Mesenchymal stem cell (in vitro differentiated cells and primary cell): ENCODE results near the gene CNR2.

Experiments used
- DNase-seq: peaks from one replicate; pipeline ENCODE4 v3.0.0-alpha.2; 2013
- H2AFZ ChIP-seq: one replicate; pipeline ENCODE4 v1.6.1; 2013; ENCODE audit warnings: low read depth, mild to moderate bottlenecking, control low read depth, inconsistent platforms, low read length, moderate library complexity
- H2AK5ac ChIP-seq: 2 replicates; pipeline ENCODE4 v1.6.1; 2013; ENCODE audit warnings: low read length, moderate library complexity, mild to moderate bottlenecking, inconsistent platforms; ENCODE audit not compliant: severe bottlenecking
- H2BK120ac ChIP-seq: one replicate; pipeline ENCODE4 v1.6.1; 2013; ENCODE audit warnings: low read depth, mild to moderate bottlenecking, inconsistent platforms, low read length, moderate library complexity
- H2BK12ac ChIP-seq, 2 experiments: one replicate each; pipeline ENCODE4 v1.6.1; 2013; ENCODE audit warnings: inconsistent platforms in 2 of 2, low read length in 2 of 2, mild to moderate bottlenecking in 2 of 2, moderate library complexity in 2 of 2, control low read depth in 1 of 2
- H2BK15ac ChIP-seq: one replicate; pipeline ENCODE4 v1.6.1; 2013; ENCODE audit warnings: mild to moderate bottlenecking, low read depth, inconsistent platforms; ENCODE audit not compliant: poor library complexity, severe bottlenecking
- H2BK5ac ChIP-seq: 2 replicates; pipeline ENCODE4 v1.6.1; 2013; ENCODE audit warnings: low read depth, mild to moderate bottlenecking, low read length, control low read depth, inconsistent platforms; ENCODE audit not compliant: poor library complexity, severe bottlenecking
- H3K14ac ChIP-seq, 2 experiments: one replicate each; pipeline ENCODE4 v1.6.1; 2013; ENCODE audit warnings: inconsistent platforms in 2 of 2, low read length in 2 of 2, control low read depth in 1 of 2, mild to moderate bottlenecking in 1 of 2, moderate library complexity in 1 of 2
- H3K18ac ChIP-seq, 2 experiments: one replicate each; pipeline ENCODE4 v1.6.1; 2013; ENCODE audit warnings: inconsistent platforms in 2 of 2, low read length in 2 of 2, control low read depth in 1 of 2, low read depth in 1 of 2, mild to moderate bottlenecking in 1 of 2
- H3K23ac ChIP-seq, 2 experiments: one replicate each; pipeline ENCODE4 v1.6.1; 2013; ENCODE audit warnings: inconsistent platforms in 2 of 2, low read length in 2 of 2, mild to moderate bottlenecking in 2 of 2, moderate library complexity in 2 of 2, control low read depth in 1 of 2
- H3K27ac ChIP-seq: 2 replicates; pipeline ENCODE4 v1.5.1; 2013; ENCODE audit warnings: mild to moderate bottlenecking, moderate library complexity, low read length, control low read depth, inconsistent platforms; ENCODE audit not compliant: poor library complexity, severe bottlenecking
- H3K27me3 ChIP-seq, 2 experiments: 2 replicates each; pipeline versions ENCODE4 v1.6.1 to v1.7.0; 2013; ENCODE audit warnings: low read length in 2 of 2, mild to moderate bottlenecking in 2 of 2, moderate library complexity in 2 of 2, control low read depth in 1 of 2, inconsistent platforms in 1 of 2; ENCODE audit not compliant: control insufficient read depth in 1 of 2, insufficient read depth in 1 of 2
- H3K36me3 ChIP-seq, 2 experiments: 2 replicates each; pipeline versions ENCODE4 v1.6.1 to v1.7.0; 2013; ENCODE audit warnings: low read length in 2 of 2, control low read depth in 1 of 2, inconsistent platforms in 1 of 2, low read depth in 1 of 2, mild to moderate bottlenecking in 1 of 2; ENCODE audit not compliant: insufficient read depth in 2 of 2, control insufficient read depth in 1 of 2
- H3K4ac ChIP-seq, 2 experiments: one replicate each; pipeline ENCODE4 v1.6.1; 2013; ENCODE audit warnings: inconsistent platforms in 2 of 2, low read length in 2 of 2, mild to moderate bottlenecking in 2 of 2, moderate library complexity in 2 of 2, control low read depth in 1 of 2, low read depth in 1 of 2
- H3K4me1 ChIP-seq: 2 replicates; pipeline ENCODE4 v1.6.1; 2013; ENCODE audit warnings: low read depth, low read length, control low read depth; ENCODE audit not compliant: control insufficient read depth, insufficient read depth
- H3K4me2 ChIP-seq: 2 replicates; pipeline ENCODE4 v1.6.1; 2013; ENCODE audit warnings: low read length, mild to moderate bottlenecking, inconsistent platforms; ENCODE audit not compliant: poor library complexity, severe bottlenecking
- H3K4me3 ChIP-seq, 2 experiments: 2 replicates each; pipeline versions ENCODE4 v1.5.1 to v1.7.0; 2013; ENCODE audit warnings: low read length in 2 of 2, mild to moderate bottlenecking in 2 of 2, control low read depth in 1 of 2, low read depth in 1 of 2; ENCODE audit not compliant: insufficient read depth in 1 of 2
- H3K79me1 ChIP-seq: replicated peaks from 2 replicates; pipeline ENCODE4 v1.6.1; 2013; ENCODE audit warnings: mild to moderate bottlenecking, control low read depth, low read length, inconsistent platforms; ENCODE audit not compliant: poor library complexity, severe bottlenecking
- H3K9ac ChIP-seq: 2 replicates; pipeline ENCODE4 v1.7.0; 2013; ENCODE audit warnings: mild to moderate bottlenecking, low read length, moderate library complexity
- H3K9me3 ChIP-seq: 2 replicates; pipeline ENCODE4 v1.7.0; 2013; ENCODE audit warnings: mild to moderate bottlenecking, low read length; ENCODE audit not compliant: control insufficient read depth
- H4K8ac ChIP-seq: one replicate; pipeline ENCODE4 v1.6.1; 2013; ENCODE audit warnings: inconsistent platforms, mild to moderate bottlenecking, low read length, moderate library complexity
- H4K91ac ChIP-seq: one replicate; pipeline ENCODE4 v1.6.1; 2013; ENCODE audit warnings: mild to moderate bottlenecking, low read length, inconsistent platforms
- WGBS: methylation state at CpG from one replicate; pipeline ENCODE4 v1.1.7; 2013; ENCODE audit warnings: mixed read lengths; 5-methylcytosine and 5-hydroxymethylcytosine counted together

CNR2 gene

GRCh38 chr1:23896491-23896890 is 16.7 kb downstream of the CNR2 start:
- Histone ChIP-seq H2AK5ac (no peak overlapping the region), H2BK5ac (no peak overlapping the region), H3K36me3 (no peaks in the 10 kb centered on the region), H3K4me3 (no peak overlapping the region), H3K79me1 (no peaks in the 10 kb centered on the region), H3K4me2 (no peak overlapping the region), H3K18ac (no peak overlapping the region), H3K4ac (no peak overlapping the region), H4K8ac (no peak overlapping the region), H2BK120ac (no peak overlapping the region), H3K9ac (no peak overlapping the region), H3K27me3 (peaks cover 22 to 39% of the 10 kb centered on the region in 2 experiments), H4K91ac (no peak overlapping the region), H3K14ac (no peak overlapping the region), H3K23ac (no peak overlapping the region), H3K9me3 (no peaks in the 10 kb centered on the region), H2BK15ac (no peak overlapping the region), H2AFZ (no peak overlapping the region), H3K27ac (no peak overlapping the region), H2BK12ac (no peak overlapping the region), H3K4me1 (no peaks in the 10 kb centered on the region)
- WGBS, result 56% methylated on average over 3 of the region's 3 CpGs
- no peak for DNase-seq

- no peak for DNase-seq
- Histone ChIP-seq H3K4me2 (no peak overlapping the region), H3K14ac (no peak overlapping the region), H2BK12ac (no peak overlapping the region), H3K4me3 (no peak overlapping the region), H2BK120ac (no peak overlapping the region), H3K9me3 (no peaks in the 10 kb centered on the region), H3K27me3 (peaks cover 17 to 34% of the 10 kb centered on the region in 2 experiments), H3K4ac (no peak overlapping the region), H4K8ac (no peak overlapping the region), H2BK5ac (no peak overlapping the region), H2AK5ac (no peak overlapping the region), H2AFZ (no peak overlapping the region), H4K91ac (no peak overlapping the region), H3K18ac (no peak overlapping the region), H3K4me1 (no peaks in the 10 kb centered on the region), H3K9ac (no peak overlapping the region), H3K23ac (no peak overlapping the region), H3K27ac (no peak overlapping the region), H3K36me3 (no peaks in the 10 kb centered on the region), H3K79me1 (no peaks in the 10 kb centered on the region), H2BK15ac (no peak overlapping the region)
- WGBS, result 57% methylated on average over 4 of the region's 4 CpGs
These were observed 17.2 kb downstream of the CNR2 start for GRCh38 chr1:23895993-23896392.

GRCh38 chr1:23895082-23895481 is 18.1 kb downstream of the CNR2 start:
- Histone ChIP-seq H3K9ac (no peak overlapping the region), H3K79me1 (no peaks in the 10 kb centered on the region), H4K91ac (no peak overlapping the region), H3K4ac (no peak overlapping the region), H3K14ac (no peak overlapping the region), H4K8ac (no peak overlapping the region), H3K27ac (no peak overlapping the region), H3K4me1 (no peaks in the 10 kb centered on the region), H2BK120ac (no peak overlapping the region), H3K23ac (no peak overlapping the region), H2BK5ac (no peak overlapping the region), H2BK15ac (no peak overlapping the region), H3K27me3 (peaks cover 14 to 30% of the 10 kb centered on the region in 2 experiments), H3K9me3 (no peaks in the 10 kb centered on the region), H2AK5ac (no peak overlapping the region), H3K18ac (no peak overlapping the region), H2AFZ (no peak overlapping the region), H3K36me3 (no peaks in the 10 kb centered on the region), H3K4me3 (no peak overlapping the region), H2BK12ac (no peak overlapping the region), H3K4me2 (no peak overlapping the region)
- no peak for DNase-seq
- WGBS, result 86% methylated on average over 5 of the region's 5 CpGs

DNA sequence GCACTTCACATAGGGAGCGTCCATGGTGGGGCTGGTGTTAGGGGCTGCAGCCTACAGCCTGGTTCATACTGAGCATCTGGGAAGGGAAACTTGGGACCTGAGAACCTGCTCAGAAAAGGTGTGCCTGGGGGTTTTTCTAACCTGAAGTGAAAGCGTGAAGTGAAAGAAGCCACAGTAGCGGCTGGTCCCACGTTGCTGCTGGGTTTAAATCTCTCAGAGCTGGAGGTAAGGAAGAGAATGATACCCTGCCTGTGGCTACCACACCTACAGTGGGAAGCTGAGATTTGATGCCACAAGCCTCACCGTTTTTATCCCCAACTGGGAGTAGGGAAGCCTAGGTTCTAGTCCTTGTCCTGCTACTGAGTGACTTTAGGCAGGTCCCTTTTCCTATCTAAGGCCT is 24.1 kb downstream of the CNR2 start:
- no peak overlapping the region for H4K91ac ChIP-seq
- no peaks in the 10 kb centered on the region for H3K79me1 ChIP-seq
- no peak overlapping the region for H3K14ac ChIP-seq
- H3K4me2 ChIP-seq, result no peak overlapping the region
- no peak overlapping the region for H4K8ac ChIP-seq
- 78% methylated on average over 5 of the region's 5 CpGs for WGBS
- H2AK5ac ChIP-seq, result no peak overlapping the region
- H2BK12ac ChIP-seq, result no peak overlapping the region
- no peak overlapping the region for H3K23ac ChIP-seq
- no peaks in the 10 kb centered on the region for H3K9me3 ChIP-seq
- H2AFZ ChIP-seq, result no peak overlapping the region
- H3K18ac ChIP-seq, result no peak overlapping the region
- no peak overlapping the region for H3K9ac ChIP-seq
- peaks cover 21 to 42% of the 10 kb centered on the region in 2 experiments for H3K27me3 ChIP-seq
- H3K4me1 ChIP-seq, result no peaks in the 10 kb centered on the region
- no peaks in the 10 kb centered on the region for H3K36me3 ChIP-seq
- no peak overlapping the region for H2BK120ac ChIP-seq
- H3K4me3 ChIP-seq, result no peak overlapping the region
- no peak overlapping the region for H3K4ac ChIP-seq
- DNase-seq, result no peak
- H2BK5ac ChIP-seq, result no peak overlapping the region
- no peak overlapping the region for H2BK15ac ChIP-seq
- H3K27ac ChIP-seq, result no peak overlapping the region
